Dendritic cell treated with granulocyte-macrophage colony-stimulating factor and Interleukin-4, amounts not matched to agents 40 ng/mL and 50 ng/mL, for 4 days (primary cell): ENCODE data around the gene TTC9B.

Source experiments
- H3K27ac Mint-ChIP-seq: one replicate; pipeline ENCODE4 v1.8.0; 2022; ENCODE audit warnings: mild to moderate bottlenecking, mixed read lengths
- H3K27me3 Mint-ChIP-seq: one replicate; pipeline ENCODE4 v1.8.0; 2022; ENCODE audit warnings: mild to moderate bottlenecking, mixed read lengths
- H3K36me3 Mint-ChIP-seq: one replicate; pipeline ENCODE4 v1.8.0; 2022; ENCODE audit warnings: low read depth, mixed read lengths
- H3K4me1 Mint-ChIP-seq: one replicate; pipeline ENCODE4 v1.8.0; 2022; ENCODE audit warnings: low read depth, mixed read lengths
- H3K4me3 Mint-ChIP-seq: one replicate; pipeline ENCODE4 v1.8.0; 2022; ENCODE audit warnings: mild to moderate bottlenecking, moderate library complexity, mixed read lengths
- H3K9me3 Mint-ChIP-seq: one replicate; pipeline ENCODE4 v1.8.0; 2022; ENCODE audit warnings: mixed read lengths
- intact Hi-C: fragments of 100-400 bp; cut with micrococcal nuclease; formaldehyde crosslinking; loops from one replicate; pipeline ENCODE4 v1.15.0; 2022

The TTC9B gene

GRCh38 chr19:40232949-40233810 lies 15.0 kb upstream of the TTC9B start:
- Mint-ChIP-seq H3K9me3 (no peaks in the 10 kb centered on the region), H3K27ac (no peak overlapping the region), H3K36me3 (peaks cover 64% of the 10 kb centered on the region), H3K4me1 (peaks cover 5% of the 10 kb centered on the region), H3K27me3 (peaks cover 15% of the 10 kb centered on the region), H3K4me3 (no peak overlapping the region)
- intact Hi-C loops: no loop called here

DNA sequence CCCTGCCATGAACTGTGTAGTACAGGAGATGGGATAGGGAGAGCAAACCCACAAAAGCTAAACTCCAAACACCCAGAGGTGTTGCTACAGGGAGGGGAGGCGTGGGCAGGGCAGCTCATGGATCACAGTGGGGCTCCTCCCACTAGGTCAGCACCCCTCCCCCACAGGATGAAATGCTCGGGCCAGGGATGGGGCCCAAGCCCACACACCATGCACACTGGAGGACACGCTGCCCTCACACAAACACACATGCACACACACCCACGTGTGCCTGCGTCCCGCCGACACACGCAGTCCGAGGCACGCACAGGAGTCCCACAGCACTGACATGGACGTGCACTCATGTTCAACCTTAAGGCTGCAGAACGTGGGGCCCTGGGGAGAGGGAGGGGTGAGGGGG lies 14.3 kb upstream of the TTC9B start:
- Mint-ChIP-seq H3K27me3 (peaks cover 22% of the 10 kb centered on the region), H3K36me3 (peaks cover 57% of the 10 kb centered on the region), H3K9me3 (no peaks in the 10 kb centered on the region), H3K4me3 (no peak overlapping the region), H3K27ac (no peak overlapping the region), H3K4me1 (peaks cover 5% of the 10 kb centered on the region)
- intact Hi-C loops: no loop called here

DNA sequence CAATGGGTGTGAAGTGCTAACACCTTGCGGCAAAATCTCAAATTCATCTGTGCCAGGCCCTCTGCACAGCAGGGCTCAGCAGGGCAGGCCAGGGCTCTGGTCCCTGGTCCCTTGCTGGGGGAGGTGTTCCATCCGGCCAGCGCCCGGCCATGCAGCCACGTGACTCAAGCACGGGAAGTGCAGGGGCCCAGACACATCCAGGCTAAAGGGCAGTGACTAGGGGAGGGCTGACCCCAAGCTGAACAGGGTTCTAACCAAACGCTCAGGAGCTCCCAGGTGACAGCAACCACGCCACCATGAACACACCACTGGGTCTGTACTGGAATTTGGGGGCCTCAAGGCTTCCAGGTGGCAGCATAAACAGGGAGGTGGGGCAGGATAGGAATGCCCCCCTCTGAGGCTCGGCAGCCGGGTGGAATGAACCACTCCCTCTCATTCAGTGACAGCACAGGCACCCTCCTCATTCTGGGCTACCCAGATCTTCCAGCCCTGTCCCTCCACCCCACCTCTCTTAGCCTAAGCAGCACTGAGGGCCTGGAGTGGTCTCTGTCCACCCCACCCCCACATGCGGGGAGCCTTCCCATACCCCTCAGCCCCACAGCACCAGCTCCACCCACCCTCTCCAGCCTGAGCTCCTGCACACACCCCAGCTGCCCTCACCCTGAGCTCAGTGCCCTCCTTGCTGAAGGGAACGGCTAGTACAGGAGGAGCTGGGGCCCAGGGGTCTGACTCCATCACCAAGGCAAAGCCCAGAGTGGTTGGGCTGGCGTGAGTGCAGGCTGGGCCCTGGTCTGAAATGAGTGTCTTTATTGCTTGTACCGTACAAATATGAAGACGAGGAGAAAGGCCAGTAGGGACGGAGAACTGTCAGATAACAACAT lies 13.6 kb upstream of the TTC9B start:
- Mint-ChIP-seq H3K4me1 (peaks cover 7% of the 10 kb centered on the region), H3K4me3 (no peak overlapping the region)

DNA sequence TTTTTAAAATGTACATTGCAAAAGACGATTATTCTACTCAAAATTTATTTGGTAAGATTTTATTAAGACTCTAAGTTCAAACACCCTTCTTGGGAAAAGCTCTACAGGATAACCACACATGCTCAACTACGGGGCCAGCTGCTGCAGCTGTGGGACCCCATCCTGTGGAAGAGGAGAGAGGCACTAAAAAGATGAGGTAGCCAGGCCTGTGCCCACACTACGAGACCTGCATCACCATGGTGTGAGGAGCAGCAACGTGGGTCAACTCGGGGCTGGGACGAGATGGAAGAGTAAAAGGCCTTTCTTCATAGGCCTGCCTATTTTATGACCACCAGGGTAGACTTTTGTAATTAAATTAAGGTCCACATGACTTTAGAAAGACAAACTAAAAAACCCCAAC lies 12.9 kb upstream of the TTC9B start:
- peaks cover 12% of the 10 kb centered on the region for H3K4me1 Mint-ChIP-seq
- H3K9me3 Mint-ChIP-seq: no peaks in the 10 kb centered on the region
- peaks cover 42% of the 10 kb centered on the region for H3K36me3 Mint-ChIP-seq
- H3K27ac Mint-ChIP-seq: no peak overlapping the region
- intact Hi-C loops: no loop called here
- H3K4me3 Mint-ChIP-seq: no peak overlapping the region
- peaks cover 36% of the 10 kb centered on the region for H3K27me3 Mint-ChIP-seq

More for the DNA sequence above, 13.6 kb upstream of the TTC9B start:
- Mint-ChIP-seq H3K27me3 (peaks cover 29% of the 10 kb centered on the region), H3K36me3 (peaks cover 50% of the 10 kb centered on the region), H3K27ac (no peak overlapping the region), H3K9me3 (no peaks in the 10 kb centered on the region)
- intact Hi-C loops: no loop called here

DNA sequence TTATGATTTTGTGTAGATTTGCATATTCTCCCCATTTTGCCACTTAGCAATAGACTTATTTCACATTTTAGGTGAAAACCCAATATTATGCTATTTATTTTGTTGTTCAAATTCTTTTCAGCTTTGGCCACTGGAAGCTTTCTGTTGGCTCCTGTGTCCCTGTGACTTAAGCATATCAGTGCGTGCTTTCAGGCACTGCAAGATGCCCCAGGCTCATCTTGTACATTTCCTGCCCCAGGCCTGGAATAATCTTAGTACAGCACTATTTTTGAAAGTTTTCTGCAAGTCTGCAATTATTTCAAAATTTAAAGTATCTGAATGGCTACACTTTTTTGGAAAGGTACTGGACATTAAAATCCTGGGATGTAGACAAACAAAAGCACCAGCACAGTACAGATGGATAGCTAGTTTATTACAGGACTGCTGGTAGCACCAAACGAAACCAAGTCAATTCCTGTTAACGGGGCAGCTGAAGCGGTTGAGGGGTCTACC lies 11.8 kb upstream of the TTC9B start:
- H3K27ac Mint-ChIP-seq: no peak overlapping the region
- peaks cover 47% of the 10 kb centered on the region for H3K27me3 Mint-ChIP-seq
- H3K36me3 Mint-ChIP-seq: peaks cover 31% of the 10 kb centered on the region
- H3K4me1 Mint-ChIP-seq: peaks cover 18% of the 10 kb centered on the region
- no peaks in the 10 kb centered on the region for H3K9me3 Mint-ChIP-seq
- intact Hi-C loops: no loop called here
- H3K4me3 Mint-ChIP-seq: no peak overlapping the region

- Mint-ChIP-seq H3K9me3 (no peaks in the 10 kb centered on the region), H3K27ac (no peak overlapping the region), H3K27me3 (peaks cover 52% of the 10 kb centered on the region), H3K4me1 (peaks cover 17% of the 10 kb centered on the region), H3K36me3 (peaks cover 27% of the 10 kb centered on the region), H3K4me3 (no peak overlapping the region)
- intact Hi-C loops: no loop called here
Measured at GRCh38 chr19:40229484-40229883, 11.3 kb upstream of the TTC9B start.

DNA sequence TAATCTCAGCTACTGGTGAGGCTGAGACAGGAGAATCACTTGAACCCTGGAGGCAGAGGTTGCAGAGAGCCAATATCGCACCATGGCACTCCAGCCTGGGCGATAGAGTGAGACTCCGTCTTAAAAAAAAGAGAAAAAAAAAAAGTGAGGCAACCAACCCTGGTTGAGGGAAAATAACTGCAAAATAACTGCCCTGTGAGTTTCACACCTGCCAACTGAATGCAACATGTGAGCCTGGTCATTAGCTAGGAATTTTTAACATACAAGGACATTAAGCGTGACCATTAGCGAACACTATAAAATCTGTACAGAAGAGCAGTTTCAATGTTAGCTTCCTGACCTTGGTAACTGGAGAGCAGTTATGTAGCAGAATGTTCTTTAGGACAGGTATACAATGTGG lies 10.7 kb upstream of the TTC9B start:
- H3K9me3 Mint-ChIP-seq: no peaks in the 10 kb centered on the region
- intact Hi-C loops: no loop called here
- H3K36me3 Mint-ChIP-seq: peaks cover 20% of the 10 kb centered on the region
- no peak overlapping the region for H3K27ac Mint-ChIP-seq
- H3K4me3 Mint-ChIP-seq: no peak overlapping the region
- peaks cover 58% of the 10 kb centered on the region for H3K27me3 Mint-ChIP-seq
- H3K4me1 Mint-ChIP-seq: peaks cover 13% of the 10 kb centered on the region

- intact Hi-C loops: no loop called here
- Mint-ChIP-seq H3K36me3 (peaks cover 15% of the 10 kb centered on the region), H3K9me3 (no peaks in the 10 kb centered on the region), H3K4me1 (peaks cover 13% of the 10 kb centered on the region), H3K27me3 (peaks cover 62% of the 10 kb centered on the region), H3K4me3 (no peak overlapping the region), H3K27ac (no peak overlapping the region)
Measured at GRCh38 chr19:40228346-40228745, 10.2 kb upstream of the TTC9B start.

GRCh38 chr19:40225440-40226305 lies 7.5 kb upstream of the TTC9B start:
- H3K4me3 Mint-ChIP-seq: peak overlapping the region; percentile 27
- peaks cover 18% of the 10 kb centered on the region for H3K4me1 Mint-ChIP-seq
- H3K36me3 Mint-ChIP-seq: no peaks in the 10 kb centered on the region
- peaks cover 79% of the 10 kb centered on the region for H3K27me3 Mint-ChIP-seq
- intact Hi-C loops: no loop called here
- no peak overlapping the region for H3K27ac Mint-ChIP-seq
- H3K9me3 Mint-ChIP-seq: peaks cover 9% of the 10 kb centered on the region

- H3K9me3 Mint-ChIP-seq: peaks cover 9% of the 10 kb centered on the region
Measured at GRCh38 chr19:40224342-40225150, 6.4 kb upstream of the TTC9B start.

DNA sequence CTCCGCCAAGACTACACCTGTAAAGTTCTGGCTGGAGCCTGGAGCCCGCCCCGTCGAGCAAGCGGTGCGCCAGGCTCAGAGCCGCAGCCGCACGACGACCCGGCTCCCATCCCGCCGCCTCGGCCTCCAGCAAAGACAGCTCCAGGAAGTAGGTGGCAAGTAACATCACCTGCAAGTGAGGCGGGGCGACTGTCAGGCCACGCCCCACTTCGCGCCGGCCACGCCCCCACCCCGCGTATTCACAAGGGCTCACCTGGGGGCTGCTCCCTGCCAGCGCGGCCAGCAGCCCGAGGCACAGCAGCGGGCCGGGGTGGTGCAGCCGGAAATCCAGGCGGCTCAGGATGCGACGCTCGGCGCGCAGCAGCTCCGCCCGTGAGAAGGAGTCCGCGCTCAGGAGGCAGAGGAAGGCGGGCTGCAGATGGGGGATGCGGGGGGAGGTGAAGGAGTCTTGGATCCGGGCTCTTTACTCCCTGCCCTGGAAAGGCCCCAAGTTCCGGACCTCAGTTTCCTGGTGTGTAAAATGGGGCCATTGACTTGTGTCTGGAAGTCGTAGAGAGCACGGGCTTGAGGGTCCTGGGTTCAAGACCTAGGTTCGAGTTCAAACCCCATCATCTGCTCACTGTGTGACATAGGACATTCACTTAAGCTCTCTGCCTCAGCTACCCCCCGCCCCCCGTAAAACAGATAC lies 5.1 kb upstream of the TTC9B start:
- H3K27me3 Mint-ChIP-seq: peaks cover 91% of the 10 kb centered on the region
- peaks cover 9% of the 10 kb centered on the region for H3K9me3 Mint-ChIP-seq
- intact Hi-C loops: no loop called here
- peaks cover 28% of the 10 kb centered on the region for H3K4me1 Mint-ChIP-seq
- H3K27ac Mint-ChIP-seq: no peak overlapping the region
- H3K4me3 Mint-ChIP-seq: no peak overlapping the region
- no peaks in the 10 kb centered on the region for H3K36me3 Mint-ChIP-seq

More at GRCh38 chr19:40224342-40225150, 6.4 kb upstream of the TTC9B start:
- Mint-ChIP-seq H3K4me3 (no peak overlapping the region), H3K4me1 (peaks cover 26% of the 10 kb centered on the region), H3K27ac (no peak overlapping the region), H3K27me3 (peaks cover 87% of the 10 kb centered on the region), H3K36me3 (no peaks in the 10 kb centered on the region)
- intact Hi-C loops: no loop called here

- Mint-ChIP-seq H3K36me3 (no peaks in the 10 kb centered on the region), H3K27ac (no peak overlapping the region), H3K27me3 (peaks cover 89% of the 10 kb centered on the region), H3K4me3 (no peak overlapping the region), H3K9me3 (peaks cover 9% of the 10 kb centered on the region), H3K4me1 (peaks cover 28% of the 10 kb centered on the region)
- intact Hi-C loops: loop anchor here (1.0 kb wide), 1 partner anchor 83 kb away; no protein-coding TSS in a partner anchor
Measured at GRCh38 chr19:40221858-40222619, 3.9 kb upstream of the TTC9B start.
